DMS153 (cell line): ENCODE measurements around the gene VEGFC.

Experiments
- DNase-seq: peaks from one replicate; lab custom pipeline; 2025; lab: John Stamatoyannopoulos, UW

Gene VEGFC

DNA sequence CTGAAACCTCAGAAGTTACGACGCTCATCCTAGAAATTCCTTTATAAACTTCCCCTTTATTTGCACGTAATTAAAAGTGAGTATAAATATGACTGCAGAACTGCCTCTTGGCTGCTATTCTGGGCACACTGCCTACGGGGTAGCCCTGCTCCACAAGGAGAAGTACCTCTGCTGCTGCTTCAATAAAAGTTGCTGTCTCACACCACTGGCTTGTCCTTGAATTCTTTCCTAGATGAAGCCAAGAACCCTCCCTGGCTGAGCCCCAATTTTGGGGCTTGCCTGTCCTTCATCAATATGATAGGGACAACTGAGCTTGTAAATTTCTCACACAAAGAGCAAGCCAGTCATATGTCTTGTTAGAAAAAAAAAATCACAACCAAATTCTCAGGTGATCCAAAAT, 115.8 kb downstream of the VEGFC start:
- DNase-seq = no peak

GRCh38 chr4:176675810-176676209, 116.9 kb downstream of the VEGFC start:
- no peak for DNase-seq

- DNase-seq = no peak
These were observed 121.2 kb downstream of the VEGFC start for GRCh38 chr4:176671532-176671931.

DNA sequence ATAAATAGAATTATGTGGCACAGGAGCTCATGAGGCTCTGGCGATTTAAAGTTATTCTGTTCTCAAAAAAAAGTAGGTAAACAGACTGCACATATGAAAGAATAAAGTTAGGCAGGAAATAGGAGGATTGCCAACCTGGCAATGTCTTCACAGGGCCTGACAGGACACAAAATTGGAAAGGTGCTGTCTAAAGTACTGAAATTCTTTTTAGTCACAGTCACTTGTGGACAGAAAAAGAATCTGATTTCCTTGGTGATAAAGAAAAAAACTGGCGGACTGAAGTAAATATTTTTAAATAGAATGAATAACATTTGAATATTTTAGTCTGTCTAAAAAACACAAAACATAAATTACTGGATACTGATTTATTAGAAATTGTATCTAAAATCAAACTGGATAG, 124.4 kb downstream of the VEGFC start:
- DNase-seq = no peak

- DNase-seq = no peak
These were observed 127.8 kb downstream of the VEGFC start for GRCh38 chr4:176664964-176665363.

- no peak for DNase-seq
These were observed 132.2 kb downstream of the VEGFC start for GRCh38 chr4:176660561-176660960.

DNA sequence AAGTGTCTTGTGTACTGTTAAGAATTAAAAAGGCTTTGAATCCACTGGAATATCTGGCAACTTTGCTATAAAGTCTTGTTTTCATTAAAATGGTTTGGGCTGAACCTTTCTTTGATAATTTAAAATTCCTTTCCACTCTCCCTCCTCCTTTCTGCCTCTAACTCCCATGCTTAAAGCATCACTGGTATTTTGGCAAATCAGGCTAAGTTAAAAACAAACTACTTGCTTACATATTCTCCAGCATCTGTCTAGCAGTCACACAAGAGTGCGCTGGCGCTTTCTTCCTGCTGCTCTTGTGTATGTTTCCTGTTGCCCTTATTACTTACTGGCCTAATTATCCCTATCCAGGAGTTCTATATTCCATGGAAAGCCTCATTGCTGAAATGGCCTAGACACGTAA, 136.6 kb downstream of the VEGFC start:
- no peak for DNase-seq

- DNase-seq = no peak
These were observed 138.0 kb downstream of the VEGFC start for GRCh38 chr4:176654565-176655216.

DNA sequence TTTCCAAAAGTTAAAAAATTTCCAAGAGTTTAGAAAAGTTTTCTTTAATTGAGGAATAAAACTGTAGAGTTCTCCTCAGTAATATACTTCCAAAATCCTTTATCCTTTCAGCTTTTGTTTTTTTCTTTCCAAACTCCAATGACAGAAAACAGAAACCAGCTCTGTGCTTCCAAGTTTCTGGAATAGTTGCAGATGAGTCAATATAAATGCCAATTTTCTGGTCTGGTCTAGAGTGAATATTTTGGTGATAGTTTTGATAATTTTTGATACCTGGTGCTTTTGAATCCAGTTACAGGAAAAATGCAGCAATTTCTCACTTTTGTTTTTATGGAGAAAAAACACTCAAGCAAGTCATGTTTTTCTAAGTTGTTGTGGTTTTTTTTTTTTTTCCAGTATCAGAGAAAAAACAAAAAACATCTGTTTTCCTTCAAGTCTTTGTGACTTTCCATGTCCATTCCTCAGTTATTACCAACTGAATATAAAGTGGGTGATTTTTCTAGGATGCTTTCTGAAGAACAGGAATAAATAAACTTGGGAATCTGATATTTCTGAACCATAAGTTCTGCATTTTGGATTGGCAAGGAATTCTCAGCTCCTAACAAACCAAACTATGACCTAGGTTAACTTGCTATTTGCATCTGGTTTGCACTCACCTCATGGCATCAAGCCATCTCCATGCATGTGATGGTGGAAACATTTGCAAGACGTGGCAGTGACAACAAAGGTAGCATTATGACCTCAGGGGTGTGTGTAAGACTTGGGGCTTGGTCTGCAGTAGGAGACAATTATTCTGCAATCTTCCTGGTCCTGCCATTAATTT, 139.1 kb downstream of the VEGFC start:
- no peak for DNase-seq

DNA sequence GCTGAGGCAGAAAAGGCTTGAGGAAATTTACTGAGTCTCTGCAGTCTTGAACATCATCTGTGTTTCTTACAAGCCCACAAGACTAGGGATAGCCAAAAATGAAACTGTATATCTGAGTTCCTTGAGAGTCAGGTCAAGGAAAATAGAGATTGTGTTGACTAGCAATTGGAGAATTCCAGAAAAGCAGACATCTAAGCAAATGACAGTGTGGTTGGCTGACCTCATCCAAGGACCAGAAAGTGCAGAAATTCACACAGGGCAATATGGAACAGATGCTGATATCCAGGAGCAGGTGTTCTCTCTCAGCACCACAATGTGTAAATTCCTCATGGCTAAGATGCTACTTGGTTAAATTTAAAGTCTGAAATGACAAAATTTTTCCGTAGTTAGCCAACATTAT, 146.4 kb downstream of the VEGFC start:
- no peak for DNase-seq

- no peak for DNase-seq
These were observed 147.3 kb downstream of the VEGFC start for GRCh38 chr4:176645246-176645960.

- DNase-seq = no peak
These were observed 150.2 kb downstream of the VEGFC start for GRCh38 chr4:176642472-176642871.

DNA sequence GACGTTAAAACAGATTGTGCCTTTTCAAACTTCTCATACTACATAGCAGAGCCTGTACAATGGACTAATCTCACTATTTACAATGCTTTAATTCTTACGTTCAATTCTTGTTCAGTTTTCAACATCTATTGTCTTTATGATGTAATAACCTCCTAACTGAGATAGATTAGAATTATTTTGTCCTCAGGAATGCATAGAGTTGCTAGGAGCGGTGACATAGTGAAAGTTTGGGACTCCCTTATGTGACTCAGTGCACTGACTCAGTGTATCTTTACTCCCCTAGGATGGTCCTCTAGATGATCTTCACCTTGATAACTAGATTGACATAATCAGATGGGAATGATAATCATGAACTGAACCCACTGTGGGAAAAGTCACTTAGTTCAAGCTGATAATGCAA, 151.5 kb downstream of the VEGFC start:
- no peak for DNase-seq

DNA sequence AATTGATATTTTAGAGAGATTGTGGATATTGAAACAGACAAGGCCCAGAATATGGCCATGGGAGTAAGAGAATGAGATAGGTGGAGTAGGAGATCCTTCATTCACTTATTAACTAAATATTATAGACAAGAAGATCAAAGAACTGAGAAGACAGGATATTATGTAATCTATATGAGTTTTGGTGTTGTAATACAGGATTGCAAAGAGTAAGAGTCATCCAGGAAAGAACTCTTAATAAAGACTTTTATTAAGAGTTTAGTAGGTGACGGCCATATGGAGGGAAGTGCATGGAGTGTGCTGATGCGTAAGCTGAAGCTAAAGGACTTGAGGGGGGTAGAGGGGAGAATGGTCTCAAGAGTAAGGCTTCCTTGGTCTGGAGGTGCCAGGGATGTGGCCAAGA, 153.7 kb downstream of the VEGFC start:
- DNase-seq = no peak

GRCh38 chr4:176636292-176636691, 156.4 kb downstream of the VEGFC start:
- no peak for DNase-seq

- DNase-seq = no peak
These were observed 157.1 kb downstream of the VEGFC start for GRCh38 chr4:176635372-176636261.
